AG04449 (cell line): ENCODE measurements around the gene IPMK.

Experiments used
- CTCF ChIA-PET: fragments of 350-600 bp; formaldehyde crosslinking; extraction: SDS; loops from one replicate; lab custom pipeline; 2021; ENCODE audit warnings: antibody characterized with exemption; lab: Yijun Ruan, JAX
- POLR2A ChIA-PET: fragments of 400-600, 350-600 bp; formaldehyde crosslinking; extraction: SDS; loops from one replicate; lab custom pipeline; 2020; ENCODE audit warnings: antibody characterized with exemption, inconsistent platforms; lab: Yijun Ruan, JAX
- DNase-seq: peaks from one replicate; pipeline ENCODE4 v3.0.0-alpha.2; 2010; ENCODE audit warnings: low read depth, low spot score
- H3K4me3 ChIP-seq: 2 replicates; pipeline ENCODE4 v1.5.1; 2011; ENCODE audit warnings: low read depth, mild to moderate bottlenecking, control low read depth, low read length
- CTCF ChIP-seq: IDR thresholded peaks from one replicate; pipeline ENCODE4 v1.5.1; 2011; ENCODE audit warnings: mild to moderate bottlenecking, moderate library complexity, low read length, control low read depth, inconsistent platforms; ENCODE audit not compliant: insufficient read depth; ENCODE audit errors: missing control alignments

IPMK gene

DNA sequence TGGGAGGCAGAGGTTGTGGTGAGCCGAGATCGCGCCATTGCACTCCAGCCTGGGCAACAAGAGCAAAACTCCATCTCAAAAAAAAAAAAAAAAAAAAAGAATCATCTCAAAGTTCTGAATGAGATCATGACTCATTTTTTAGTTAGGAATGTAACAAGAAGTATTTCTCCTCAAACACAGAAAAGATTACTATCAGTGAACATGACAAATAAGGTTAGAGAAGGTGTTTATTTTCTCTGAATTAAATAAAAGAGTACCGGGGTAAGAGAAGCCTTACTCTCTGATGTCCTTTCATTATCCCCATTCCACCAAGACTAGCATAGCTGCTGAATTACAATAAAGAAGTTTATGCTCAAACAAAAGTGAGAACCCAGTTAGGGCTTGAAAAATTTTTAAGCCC, 50.1 kb downstream of the IPMK start:
- ChIA-PET POLR2A (no interaction called here), CTCF (interaction anchor here (1.4 to 1.8 kb wide), 2 partner anchors 11 to 73 kb away, joined by 4 to 5 read pairs; no protein-coding TSS in a partner anchor)
- no peak for TF ChIP-seq CTCF

GRCh38 chr10:58212622-58213021, 55.1 kb downstream of the IPMK start:
- no peak for DNase-seq
- no peak overlapping the region for H3K4me3 ChIP-seq
- ChIA-PET POLR2A (interaction anchor here (0.6 kb wide), 1 partner anchor 55 kb away, joined by 3 read pairs; the partner anchor contains the start of gene IPMK), CTCF (interaction anchor here (1.0 kb wide), 1 partner anchor 35 kb away, joined by 3 read pairs; no protein-coding TSS in a partner anchor)
- no peak for TF ChIP-seq CTCF

More for the DNA sequence above, 50.1 kb downstream of the IPMK start:
- no peak overlapping the region for H3K4me3 ChIP-seq
- no peak for DNase-seq

DNA sequence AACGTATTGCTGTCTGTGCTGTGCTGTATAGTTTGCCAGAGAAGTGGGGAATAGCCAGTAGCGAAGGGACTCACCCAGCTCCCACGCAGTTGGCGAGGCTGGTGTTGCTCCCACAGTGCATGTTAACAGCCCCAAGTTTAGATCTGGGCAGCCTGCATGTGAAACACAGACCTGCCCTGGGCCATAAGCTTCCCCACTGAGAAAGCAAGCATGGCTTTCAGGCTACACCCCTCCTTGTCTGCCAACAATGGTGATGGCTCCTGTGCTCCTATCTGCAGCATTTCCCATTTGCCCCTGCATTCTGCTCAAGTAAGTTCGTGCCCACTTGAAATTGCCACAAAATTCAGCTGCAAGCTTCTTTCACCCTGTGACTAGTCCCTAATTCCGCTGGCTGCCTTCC, 57.5 kb downstream of the IPMK start:
- no peak overlapping the region for H3K4me3 ChIP-seq
- TF ChIP-seq CTCF, result no peak
- ChIA-PET POLR2A (no interaction called here), CTCF (no interaction called here)
- no peak for DNase-seq

DNA sequence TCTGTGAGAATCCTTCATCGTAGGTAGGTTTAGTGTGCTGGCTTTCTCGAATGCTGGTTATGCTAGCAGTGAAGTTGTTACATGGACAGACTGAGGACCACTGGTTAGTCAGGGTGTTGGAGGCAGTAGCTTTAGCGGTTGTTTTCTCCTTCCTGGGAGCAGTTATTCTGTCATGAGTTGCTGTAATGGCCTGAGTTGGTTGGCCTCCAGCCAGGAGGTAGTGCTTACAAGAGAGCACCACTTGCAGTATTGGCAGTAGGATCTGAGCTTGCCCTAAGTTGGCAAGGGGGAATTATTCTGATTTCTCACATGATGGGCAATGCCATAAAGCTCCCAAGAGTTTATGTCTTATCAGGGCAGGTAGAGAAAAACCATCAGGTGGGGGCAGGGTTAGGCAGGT, 58.0 kb downstream of the IPMK start:
- no peak for TF ChIP-seq CTCF
- ChIA-PET POLR2A (no interaction called here), CTCF (no interaction called here)
- H3K4me3 ChIP-seq, result no peak overlapping the region
- DNase-seq, result no peak

- ChIA-PET POLR2A (no interaction called here), CTCF (interaction anchor here (0.6 kb wide), 1 partner anchor 17 kb away, joined by 3 read pairs; no protein-coding TSS in a partner anchor)
- H3K4me3 ChIP-seq, result no peak overlapping the region
- no peak for DNase-seq
- no peak for TF ChIP-seq CTCF
These were observed 61.4 kb downstream of the IPMK start for GRCh38 chr10:58206251-58206650.

DNA sequence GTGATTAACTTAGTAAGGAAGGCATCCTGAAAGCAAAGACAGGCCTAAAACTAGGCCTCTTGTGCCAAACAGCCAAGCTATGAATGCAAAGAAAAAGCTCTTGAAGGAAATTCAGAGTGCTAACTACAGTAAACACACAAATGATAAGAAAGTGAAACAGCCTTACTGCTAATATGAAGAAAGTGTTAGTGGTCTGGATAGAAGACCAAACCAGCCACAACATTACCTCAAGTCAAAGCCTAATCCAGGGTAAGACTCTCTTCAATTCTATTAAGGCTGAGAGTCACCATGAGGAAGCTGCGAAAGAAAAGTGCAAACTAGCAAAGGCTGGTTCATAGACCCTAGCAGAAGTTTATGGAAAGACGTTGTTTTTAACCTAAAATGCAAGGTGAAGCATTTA, 66.0 kb downstream of the IPMK start:
- no peak overlapping the region for H3K4me3 ChIP-seq
- no peak for DNase-seq
- ChIA-PET CTCF (interaction anchor here (1.1 to 1.2 kb wide), 3 partner anchors 90 to 99 kb away, joined by 3 to 4 read pairs (median 4); no protein-coding TSS in a partner anchor), POLR2A (no interaction called here)
- no peak for TF ChIP-seq CTCF
